ENCODE results near the gene CDKN2B.

DNA sequence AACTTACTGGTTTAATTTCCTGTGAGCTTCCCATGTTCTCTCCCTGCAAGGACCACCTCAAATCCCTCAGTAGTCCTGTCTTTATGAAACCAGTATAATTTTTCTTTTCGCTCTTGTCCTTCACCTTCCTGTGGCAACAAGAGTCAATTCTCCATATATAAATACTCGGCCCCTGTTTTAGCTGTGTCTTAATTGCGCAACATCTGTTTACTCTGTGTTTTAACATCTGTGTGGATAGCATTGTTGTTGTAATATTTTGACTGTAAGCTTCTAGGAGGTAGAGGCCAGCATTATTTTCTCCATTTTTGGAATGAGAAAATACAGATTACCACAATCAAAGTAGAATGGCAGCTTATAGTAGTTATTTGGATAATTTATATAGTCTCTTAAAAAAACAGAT lies 30.2 kb upstream of the CDKN2B start:
- TF ChIP-seq, protein P1, sequence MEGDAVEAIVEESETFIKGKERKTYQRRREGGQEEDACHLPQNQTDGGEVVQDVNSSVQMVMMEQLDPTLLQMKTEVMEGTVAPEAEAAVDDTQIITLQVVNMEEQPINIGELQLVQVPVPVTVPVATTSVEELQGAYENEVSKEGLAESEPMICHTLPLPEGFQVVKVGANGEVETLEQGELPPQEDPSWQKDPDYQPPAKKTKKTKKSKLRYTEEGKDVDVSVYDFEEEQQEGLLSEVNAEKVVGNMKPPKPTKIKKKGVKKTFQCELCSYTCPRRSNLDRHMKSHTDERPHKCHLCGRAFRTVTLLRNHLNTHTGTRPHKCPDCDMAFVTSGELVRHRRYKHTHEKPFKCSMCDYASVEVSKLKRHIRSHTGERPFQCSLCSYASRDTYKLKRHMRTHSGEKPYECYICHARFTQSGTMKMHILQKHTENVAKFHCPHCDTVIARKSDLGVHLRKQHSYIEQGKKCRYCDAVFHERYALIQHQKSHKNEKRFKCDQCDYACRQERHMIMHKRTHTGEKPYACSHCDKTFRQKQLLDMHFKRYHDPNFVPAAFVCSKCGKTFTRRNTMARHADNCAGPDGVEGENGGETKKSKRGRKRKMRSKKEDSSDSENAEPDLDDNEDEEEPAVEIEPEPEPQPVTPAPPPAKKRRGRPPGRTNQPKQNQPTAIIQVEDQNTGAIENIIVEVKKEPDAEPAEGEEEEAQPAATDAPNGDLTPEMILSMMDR (IDR thresholded peaks at IDR 0.05; ENCODE audit: poor library complexity, severe bottlenecking), result no peak
- TF ChIP-seq POLR2AphosphoS5 (IDR thresholded peaks at IDR 0.05) (no peak), REST (IDR thresholded peaks at IDR 0.05; ENCODE audit: borderline replicate concordance) (no peak), EP300 (conservative IDR thresholded peaks at IDR 0.05; ENCODE audit: poor library complexity, severe bottlenecking) (no peak), TAF1 (IDR thresholded peaks at IDR 0.05; ENCODE audit: low read depth) (no peak), EZH2 (IDR thresholded peaks at IDR 0.05; ENCODE audit: borderline replicate concordance, insufficient read depth, low read length, poor library complexity, severe bottlenecking) (no peak), MXI1 (conservative IDR thresholded peaks at IDR 0.05; ENCODE audit: poor library complexity, severe bottlenecking) (no peak), RAD21 (conservative IDR thresholded peaks at IDR 0.05) (no peak), SMC3 (conservative IDR thresholded peaks at IDR 0.05; ENCODE audit: poor library complexity) (no peak)

Measured in neural cell (in vitro differentiated cells).